Fibroblast of lung (primary cell): Measurements from ENCODE around the gene IL11RA. TPM values are rescaled to one million over a fixed set of nuclear protein-coding genes. Genes with fewer than 3 reads are reported as not detected.

ENCODE experiments used
- DNase-seq, 2 donors: peaks; one replicate each; pipeline versions ENCODE4 v3.0.0 to v3.0.0-alpha.2; 2010; ENCODE audit warnings: low read depth in 2 of 2
- H2AFZ ChIP-seq: 2 replicates; pipeline ENCODE4 v1.5.1; 2012; ENCODE audit warnings: low read length, control low read depth, inconsistent platforms
- H3K27ac ChIP-seq: 2 replicates; pipeline ENCODE4 v1.5.1; 2011; ENCODE audit warnings: low read length, control low read depth; ENCODE audit not compliant: insufficient read depth
- H3K27me3 ChIP-seq: 2 replicates; pipeline ENCODE4 v1.5.1; 2011; ENCODE audit warnings: mild to moderate bottlenecking, low read length; ENCODE audit not compliant: control insufficient read depth, insufficient read depth
- H3K36me3 ChIP-seq: 2 replicates; pipeline ENCODE4 v1.5.1; 2011; ENCODE audit warnings: low read length; ENCODE audit not compliant: control insufficient read depth, insufficient read depth
- H3K4me1 ChIP-seq: 2 replicates; pipeline ENCODE4 v1.5.1; 2011; ENCODE audit warnings: low read length; ENCODE audit not compliant: control insufficient read depth, insufficient read depth; ENCODE audit errors: extremely low read depth
- H3K4me2 ChIP-seq: 2 replicates; pipeline ENCODE4 v1.5.1; 2011; ENCODE audit warnings: low read length, control low read depth; ENCODE audit not compliant: insufficient read depth; ENCODE audit errors: extremely low read depth
- H3K4me3 ChIP-seq, 4 experiments: fragments of 200-600 bp in 1 of 4; sonication (generic) in 1 of 4; replicated peaks in 1 of 4; 2 replicates each; pipeline ENCODE4 v1.5.1; 2011 to 2016; ENCODE audit warnings: low read length in 4 of 4, low read depth in 3 of 4, mild to moderate bottlenecking in 3 of 4, control low read depth in 2 of 4, inconsistent platforms in 1 of 4, mixed read lengths in 1 of 4; ENCODE audit not compliant: insufficient read depth in 1 of 4; ENCODE audit errors: control extremely low read depth in 1 of 4
- H3K79me2 ChIP-seq: 2 replicates; pipeline ENCODE4 v1.5.1; 2012; ENCODE audit warnings: mild to moderate bottlenecking, low read length, inconsistent platforms; ENCODE audit not compliant: control insufficient read depth, insufficient read depth
- H3K9ac ChIP-seq: 2 replicates; pipeline ENCODE4 v1.5.1; 2011; ENCODE audit warnings: mild to moderate bottlenecking, low read length, control low read depth; ENCODE audit not compliant: insufficient read depth
- H3K9me3 ChIP-seq: 2 replicates; pipeline ENCODE4 v1.5.1; 2012; ENCODE audit warnings: low read depth, low read length; ENCODE audit not compliant: control insufficient read depth, insufficient read depth
- H4K20me1 ChIP-seq: 2 replicates; pipeline ENCODE4 v1.5.1; 2011; ENCODE audit warnings: low read length; ENCODE audit not compliant: control insufficient read depth, insufficient read depth; ENCODE audit errors: extremely low read depth
- EZH2 ChIP-seq: IDR thresholded peaks from 2 replicates; pipeline ENCODE4 v1.5.1; 2012; ENCODE audit warnings: low read length, control low read depth, mild to moderate bottlenecking; ENCODE audit errors: missing control alignments
- polyA plus RNA-seq, 2 donors: library from polyadenylated mRNA; depleted of rRNA in 1 of 2; stranded (reverse) in 1 of 2; unstranded in 1 of 2; fragments of >200 nt; gene quantifications; 2 replicates each; pipeline ENCODE4 v1.2.1, GENCODE V29; 2011 to 2012; ENCODE audit warnings: missing spikeins in 1 of 2
- total RNA-seq: library from RNA; depleted of rRNA; stranded (reverse); fragments of >200 nt; gene quantifications from 2 replicates; pipeline ENCODE4 v1.2.1, GENCODE V29; 2014
- TF ChIP-seq, protein P1 (sequence below), 2 donors: IDR thresholded peaks in 1 of 2; conservative IDR thresholded peaks in 1 of 2; 1 replicate in 1 of 2; 2 replicates in 1 of 2; pipeline ENCODE4 v1.5.1; 2011 to 2012; ENCODE audit warnings: low read length in 2 of 2, control low read depth in 1 of 2, inconsistent platforms in 1 of 2, low read depth in 1 of 2, mild to moderate bottlenecking in 1 of 2

IL11RA gene
- total and polyA plus RNA-seq, 2 donors (not counting 1 experiment from before 2014, with no cell fraction given) = 5.0 to 6.9 TPM

DNA sequence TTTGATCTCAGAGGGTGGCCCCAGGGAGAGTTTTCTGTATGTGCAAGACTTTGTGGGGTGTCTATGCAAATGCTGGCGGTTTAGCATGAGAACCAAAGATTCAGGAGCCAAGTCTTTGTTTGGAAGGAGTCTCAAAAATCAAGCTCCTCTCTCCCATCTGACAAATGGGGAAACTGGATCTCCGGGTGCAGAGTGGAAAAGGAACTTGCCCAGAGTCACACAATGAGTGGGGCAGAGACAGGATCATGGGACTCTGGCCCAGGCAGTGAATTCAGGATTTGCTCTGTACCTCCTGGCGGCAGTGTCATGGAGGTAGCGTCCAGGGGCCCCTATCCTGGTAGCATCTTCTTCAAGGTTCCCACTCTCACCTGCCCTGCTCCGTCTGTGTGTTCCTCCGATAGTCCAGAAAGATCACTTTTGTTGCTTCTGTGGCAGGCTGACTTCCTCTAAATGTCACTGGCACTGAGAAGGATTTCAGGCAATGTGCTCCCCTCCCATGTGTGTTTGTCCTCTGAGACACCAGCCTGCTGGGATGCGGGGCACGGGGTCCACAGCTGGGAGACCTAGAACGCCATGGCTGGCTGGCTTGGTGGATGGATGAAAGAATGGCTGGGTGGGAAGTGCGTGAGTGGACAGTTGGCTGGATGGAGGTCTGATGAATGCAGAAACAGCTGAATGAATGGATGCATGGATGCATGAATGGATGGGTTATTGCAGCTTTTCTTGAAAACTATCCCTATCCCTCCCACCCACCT, 35.5 kb downstream of the IL11RA start:
- no peaks in the 10 kb centered on the region for H4K20me1 ChIP-seq
- no peaks in the 10 kb centered on the region for H3K9me3 ChIP-seq
- H3K9ac ChIP-seq = no peak overlapping the region
- no peak overlapping the region for H3K4me3 ChIP-seq
- H3K4me1 ChIP-seq = no peaks in the 10 kb centered on the region
- H2AFZ ChIP-seq = no peak overlapping the region
- H3K4me2 ChIP-seq = no peak overlapping the region
- TF ChIP-seq, protein P1, sequence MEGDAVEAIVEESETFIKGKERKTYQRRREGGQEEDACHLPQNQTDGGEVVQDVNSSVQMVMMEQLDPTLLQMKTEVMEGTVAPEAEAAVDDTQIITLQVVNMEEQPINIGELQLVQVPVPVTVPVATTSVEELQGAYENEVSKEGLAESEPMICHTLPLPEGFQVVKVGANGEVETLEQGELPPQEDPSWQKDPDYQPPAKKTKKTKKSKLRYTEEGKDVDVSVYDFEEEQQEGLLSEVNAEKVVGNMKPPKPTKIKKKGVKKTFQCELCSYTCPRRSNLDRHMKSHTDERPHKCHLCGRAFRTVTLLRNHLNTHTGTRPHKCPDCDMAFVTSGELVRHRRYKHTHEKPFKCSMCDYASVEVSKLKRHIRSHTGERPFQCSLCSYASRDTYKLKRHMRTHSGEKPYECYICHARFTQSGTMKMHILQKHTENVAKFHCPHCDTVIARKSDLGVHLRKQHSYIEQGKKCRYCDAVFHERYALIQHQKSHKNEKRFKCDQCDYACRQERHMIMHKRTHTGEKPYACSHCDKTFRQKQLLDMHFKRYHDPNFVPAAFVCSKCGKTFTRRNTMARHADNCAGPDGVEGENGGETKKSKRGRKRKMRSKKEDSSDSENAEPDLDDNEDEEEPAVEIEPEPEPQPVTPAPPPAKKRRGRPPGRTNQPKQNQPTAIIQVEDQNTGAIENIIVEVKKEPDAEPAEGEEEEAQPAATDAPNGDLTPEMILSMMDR (conservative IDR thresholded peaks at IDR 0.05 in 1 of 2, IDR thresholded peaks at IDR 0.05 in 1 of 2; ENCODE audit: low read depth in 1 of 2, low read length in 2 of 2) = no peak
- no peak for TF ChIP-seq EZH2
- DNase-seq = no peak
- H3K27me3 ChIP-seq = no peaks in the 10 kb centered on the region
- no peaks in the 10 kb centered on the region for H3K79me2 ChIP-seq
- no peaks in the 10 kb centered on the region for H3K36me3 ChIP-seq
- H3K27ac ChIP-seq = no peak overlapping the region

DNA sequence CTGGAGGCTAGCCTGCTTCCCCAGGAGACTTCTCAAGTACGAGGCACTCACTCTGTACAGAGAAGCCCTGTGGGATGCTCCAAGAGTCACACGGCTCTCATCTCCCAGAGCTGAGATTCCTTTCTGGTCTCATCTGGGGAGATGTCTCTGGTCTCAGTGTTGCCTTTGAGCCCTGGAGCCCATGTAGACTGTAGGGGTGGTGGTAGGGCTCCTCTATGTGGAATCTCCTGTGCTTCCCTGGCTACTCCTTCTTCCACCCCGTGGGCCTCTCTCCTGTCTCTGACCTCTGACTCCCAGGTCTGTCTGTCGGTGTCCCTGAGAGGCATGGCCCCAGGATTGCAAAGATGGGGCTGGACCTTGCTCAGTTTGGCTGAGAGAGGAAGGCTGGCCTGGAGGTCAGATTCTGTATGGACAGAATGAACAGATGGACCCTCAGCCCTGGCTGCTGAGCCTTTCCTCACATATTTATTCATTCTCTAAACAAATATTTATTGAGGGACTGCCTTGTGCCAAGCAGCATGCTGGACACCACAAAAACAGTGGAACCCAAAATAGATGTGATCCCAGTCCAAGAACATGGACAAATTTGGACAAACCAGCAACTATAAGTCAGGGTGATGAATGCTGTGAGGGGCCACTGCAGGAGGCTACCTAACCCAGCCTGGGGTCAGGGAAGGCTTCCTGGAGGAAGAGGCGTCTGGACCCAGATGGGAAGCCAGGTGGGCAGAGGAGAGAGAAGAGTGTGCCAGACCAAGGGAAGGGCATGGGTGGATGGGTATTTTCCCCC, 36.5 kb downstream of the IL11RA start:
- no peaks in the 10 kb centered on the region for H3K79me2 ChIP-seq
- no peak overlapping the region for H3K27ac ChIP-seq
- no peak overlapping the region for H3K4me3 ChIP-seq
- H3K9ac ChIP-seq = no peak overlapping the region
- no peak overlapping the region for H3K4me2 ChIP-seq
- H2AFZ ChIP-seq = no peak overlapping the region
- DNase-seq = no peak
- H3K4me1 ChIP-seq = no peaks in the 10 kb centered on the region
- H4K20me1 ChIP-seq = no peaks in the 10 kb centered on the region
- H3K27me3 ChIP-seq = no peaks in the 10 kb centered on the region
- TF ChIP-seq, protein P1 (conservative IDR thresholded peaks at IDR 0.05 in 1 of 2, IDR thresholded peaks at IDR 0.05 in 1 of 2; ENCODE audit: low read depth in 1 of 2, low read length in 2 of 2) = no peak
- TF ChIP-seq EZH2 = no peak
- no peaks in the 10 kb centered on the region for H3K36me3 ChIP-seq
- H3K9me3 ChIP-seq = no peaks in the 10 kb centered on the region

DNA sequence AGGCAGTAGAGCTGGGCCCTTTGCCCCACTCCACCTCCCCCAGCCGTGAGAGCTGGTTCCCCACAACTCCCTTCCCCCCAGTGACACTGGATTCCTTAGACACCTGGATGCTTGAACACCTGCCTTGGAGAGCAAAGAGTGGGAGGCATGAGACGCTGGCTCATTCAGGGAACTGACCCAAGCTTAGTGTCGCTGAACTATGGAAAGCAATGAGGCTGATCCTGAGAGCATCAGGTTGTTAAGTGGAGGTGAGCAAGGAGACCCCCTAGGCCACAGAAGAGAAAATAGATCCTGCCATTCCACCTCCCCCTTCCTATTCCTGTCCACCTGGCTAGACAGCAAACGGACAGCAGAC, 37.1 kb downstream of the IL11RA start:
- no peaks in the 10 kb centered on the region for H3K79me2 ChIP-seq
- H3K9me3 ChIP-seq = no peaks in the 10 kb centered on the region
- no peak for DNase-seq
- no peak overlapping the region for H3K27ac ChIP-seq
- H2AFZ ChIP-seq = no peak overlapping the region
- H3K4me1 ChIP-seq = no peaks in the 10 kb centered on the region
- no peaks in the 10 kb centered on the region for H3K36me3 ChIP-seq
- no peak overlapping the region for H3K4me3 ChIP-seq
- TF ChIP-seq, protein P1 (conservative IDR thresholded peaks at IDR 0.05 in 1 of 2, IDR thresholded peaks at IDR 0.05 in 1 of 2; ENCODE audit: low read depth in 1 of 2, low read length in 2 of 2) = no peak
- TF ChIP-seq EZH2 = no peak
- H3K9ac ChIP-seq = no peak overlapping the region
- no peaks in the 10 kb centered on the region for H3K27me3 ChIP-seq
- no peak overlapping the region for H3K4me2 ChIP-seq
- H4K20me1 ChIP-seq = no peaks in the 10 kb centered on the region
